ENCODE data around the gene EBF4. TPM values are rescaled to one million over a fixed set of nuclear protein-coding genes. Genes with fewer than 3 reads are reported as not detected.

The EBF4 gene
- total RNA-seq, 1 experiment from 2014 or later = 2.7 TPM

GRCh38 chr20:2763186-2763585, 70.6 kb downstream of the EBF4 start (continued):
- no peak for TF ChIP-seq TEAD4 (CRISPR knock-in tag; IDR thresholded peaks at IDR 0.05)
- no peak for TF ChIP-seq CBFB (CRISPR knock-in tag; IDR thresholded peaks at IDR 0.05; ENCODE audit: low read depth)
- TF ChIP-seq ZNF219 (CRISPR knock-in tag; IDR thresholded peaks at IDR 0.05; ENCODE audit: borderline replicate concordance) = no peak
- TF ChIP-seq USF2 (CRISPR knock-in tag; IDR thresholded peaks at IDR 0.05) = no peak
- no peak for TF ChIP-seq ATF6 (CRISPR knock-in tag; IDR thresholded peaks at IDR 0.05)
- TF ChIP-seq CDX4 (CRISPR knock-in tag; IDR thresholded peaks at IDR 0.05; ENCODE audit: borderline replicate concordance) = no peak

GRCh38 chr20:2767768-2768631, 75.4 kb downstream of the EBF4 start:
- no peak for DNase-seq (ENCODE audit: low spot score)
- POLR2A ChIA-PET = no interaction called here
- CTCF ChIA-PET = interaction anchor here (1.7 to 2.3 kb wide), 2 partner anchors 16 to 84 kb away, joined by 6 to 9 read pairs; no protein-coding TSS in a partner anchor
- peak; percentile 39; the same call in 1 of the 2 replicates for ATAC-seq
- Mint-ChIP-seq H3K27ac (no peak overlapping the region), H3K36me3 (no peaks in the 10 kb centered on the region), H3K9me3 (no peaks in the 10 kb centered on the region), H3K4me1 (no peaks in the 10 kb centered on the region), H3K27me3 (ENCODE audit: low read depth) (peaks cover 8% of the 10 kb centered on the region; the same call in 1 of the 2 replicates), H3K4me3 (no peak overlapping the region)
- TF ChIP-seq JAZF1 (CRISPR knock-in tag; IDR thresholded peaks at IDR 0.05) = no peak
- TF ChIP-seq ARID4B (CRISPR knock-in tag; IDR thresholded peaks at IDR 0.05; ENCODE audit: borderline replicate concordance) = no peak
- no peak for TF ChIP-seq ZNF281 (CRISPR knock-in tag; IDR thresholded peaks at IDR 0.05)
- no peak for TF ChIP-seq ZNF423 (CRISPR knock-in tag; IDR thresholded peaks at IDR 0.05)
- TF ChIP-seq ESRRA (CRISPR knock-in tag; IDR thresholded peaks at IDR 0.05; ENCODE audit: borderline replicate concordance) = no peak
- TF ChIP-seq ZNF138 (CRISPR knock-in tag; conservative IDR thresholded peaks at IDR 0.05) = no peak
- TF ChIP-seq FOXK1 (CRISPR knock-in tag; IDR thresholded peaks at IDR 0.05) = no peak
- no peak for TF ChIP-seq USF2 (CRISPR knock-in tag; IDR thresholded peaks at IDR 0.05)
- no peak for TF ChIP-seq PRRX2 (CRISPR knock-in tag; IDR thresholded peaks at IDR 0.05)
- TF ChIP-seq ZNF121 (CRISPR knock-in tag; IDR thresholded peaks at IDR 0.05) = no peak
- TF ChIP-seq ZNF512 (CRISPR knock-in tag; IDR thresholded peaks at IDR 0.05; ENCODE audit: borderline replicate concordance) = no peak
- TF ChIP-seq ZBTB21 (CRISPR knock-in tag; IDR thresholded peaks at IDR 0.05; ENCODE audit: borderline replicate concordance) = no peak
- TF ChIP-seq TEAD1 (CRISPR knock-in tag; IDR thresholded peaks at IDR 0.05) = no peak
- TF ChIP-seq MLX (CRISPR knock-in tag; IDR thresholded peaks at IDR 0.05) = no peak
